Hepatocyte (in vitro differentiated cells): ENCODE data around the gene WDR18.
"Not testable (repeated sequence)": the region's sequence is repeated elsewhere in the genome, so short reads cannot be mapped to it uniquely, and the experiment has no call there.

Experiments
- EZH2 ChIP-seq: fragments of 200-600 bp; sonication (generic); IDR thresholded peaks from 2 replicates; pipeline ENCODE4 v1.6.1; 2016; ENCODE audit warnings: antibody characterized with exemption, mild to moderate bottlenecking, borderline replicate concordance
- EZH2phosphoT487 ChIP-seq: fragments of 200-600 bp; sonication (generic); IDR thresholded peaks from one replicate; pipeline ENCODE4 v1.6.1; 2018; ENCODE audit warnings: antibody characterized with exemption, mild to moderate bottlenecking, low read depth, moderate library complexity; ENCODE audit not compliant: unreplicated experiment, severe bottlenecking
- TF ChIP-seq, protein P1 (sequence below): fragments of 200-600 bp; sonication (generic); IDR thresholded peaks from 2 replicates; pipeline ENCODE4 v1.5.1; 2016; ENCODE audit warnings: antibody characterized with exemption, mild to moderate bottlenecking; ENCODE audit not compliant: poor library complexity

DNA sequence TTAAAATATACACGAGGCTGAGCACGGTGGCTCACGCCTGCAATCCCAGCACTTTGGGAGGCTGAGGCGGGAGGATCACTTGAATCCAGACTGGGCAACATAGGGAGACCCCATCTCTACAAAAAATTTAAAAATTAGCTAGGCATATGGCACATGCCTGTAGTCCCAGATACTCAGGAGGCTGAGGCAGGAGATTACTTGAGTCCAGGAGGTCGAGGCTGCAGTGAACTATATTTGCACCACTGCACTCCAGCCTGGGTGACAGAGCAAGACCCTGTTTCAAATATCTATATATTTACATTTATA lies 39.7 kb downstream of the WDR18 start:
- TF ChIP-seq, protein P1, sequence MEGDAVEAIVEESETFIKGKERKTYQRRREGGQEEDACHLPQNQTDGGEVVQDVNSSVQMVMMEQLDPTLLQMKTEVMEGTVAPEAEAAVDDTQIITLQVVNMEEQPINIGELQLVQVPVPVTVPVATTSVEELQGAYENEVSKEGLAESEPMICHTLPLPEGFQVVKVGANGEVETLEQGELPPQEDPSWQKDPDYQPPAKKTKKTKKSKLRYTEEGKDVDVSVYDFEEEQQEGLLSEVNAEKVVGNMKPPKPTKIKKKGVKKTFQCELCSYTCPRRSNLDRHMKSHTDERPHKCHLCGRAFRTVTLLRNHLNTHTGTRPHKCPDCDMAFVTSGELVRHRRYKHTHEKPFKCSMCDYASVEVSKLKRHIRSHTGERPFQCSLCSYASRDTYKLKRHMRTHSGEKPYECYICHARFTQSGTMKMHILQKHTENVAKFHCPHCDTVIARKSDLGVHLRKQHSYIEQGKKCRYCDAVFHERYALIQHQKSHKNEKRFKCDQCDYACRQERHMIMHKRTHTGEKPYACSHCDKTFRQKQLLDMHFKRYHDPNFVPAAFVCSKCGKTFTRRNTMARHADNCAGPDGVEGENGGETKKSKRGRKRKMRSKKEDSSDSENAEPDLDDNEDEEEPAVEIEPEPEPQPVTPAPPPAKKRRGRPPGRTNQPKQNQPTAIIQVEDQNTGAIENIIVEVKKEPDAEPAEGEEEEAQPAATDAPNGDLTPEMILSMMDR: not testable (repeated sequence)
- TF ChIP-seq EZH2, EZH2phosphoT487: not testable (repeated sequence)
